Endodermal cell (in vitro differentiated cells): ENCODE measurements around the gene PREX1. TPM values are rescaled to one million over a fixed set of nuclear protein-coding genes. Genes with fewer than 3 reads are reported as not detected.

Experiments used
- DNase-seq: peaks from one replicate; pipeline ENCODE4 v3.0.0-alpha.2; 2017
- H3K27ac ChIP-seq: 2 replicates; pipeline ENCODE4 v1.5.1; 2013; ENCODE audit warnings: mild to moderate bottlenecking, low read depth, low read length, moderate library complexity
- H3K27me3 ChIP-seq: 2 replicates; pipeline ENCODE4 v1.6.1; 2013; ENCODE audit warnings: mild to moderate bottlenecking, low read length, moderate library complexity; ENCODE audit not compliant: insufficient read depth, control insufficient read depth, poor library complexity, severe bottlenecking
- H3K36me3 ChIP-seq: 2 replicates; pipeline ENCODE4 v1.7.0; 2013; ENCODE audit warnings: mild to moderate bottlenecking, low read length, moderate library complexity; ENCODE audit not compliant: control insufficient read depth, insufficient read depth
- H3K4me1 ChIP-seq: one replicate; pipeline ENCODE4 v1.7.0; 2013; ENCODE audit warnings: low read length; ENCODE audit not compliant: control insufficient read depth, insufficient read depth
- H3K4me3 ChIP-seq: 2 replicates; pipeline ENCODE4 v1.5.1; 2013; ENCODE audit warnings: mild to moderate bottlenecking, low read length, moderate library complexity
- H3K9ac ChIP-seq: 2 replicates; pipeline ENCODE4 v1.6.1; 2013; ENCODE audit warnings: mild to moderate bottlenecking, low read length, moderate library complexity; ENCODE audit not compliant: poor library complexity, severe bottlenecking; ENCODE audit errors: extremely low read depth
- H3K9me3 ChIP-seq: 2 replicates; pipeline ENCODE4 v1.6.1; 2013; ENCODE audit warnings: mild to moderate bottlenecking, low read length, moderate library complexity; ENCODE audit not compliant: control insufficient read depth
- H3K27ac Mint-ChIP-seq: 2 replicates; pipeline ENCODE4 v1.8.0; 2020; ENCODE audit warnings: mixed read lengths
- H3K27me3 Mint-ChIP-seq: 2 replicates; pipeline ENCODE4 v1.8.0; 2021; ENCODE audit warnings: mild to moderate bottlenecking, mixed read lengths; ENCODE audit not compliant: insufficient read depth
- H3K36me3 Mint-ChIP-seq: 2 replicates; pipeline ENCODE4 v1.8.0; 2020; ENCODE audit warnings: low read depth, mixed read lengths
- H3K4me1 Mint-ChIP-seq: 2 replicates; pipeline ENCODE4 v1.8.0; 2020; ENCODE audit warnings: mixed read lengths
- H3K4me3 Mint-ChIP-seq: 2 replicates; pipeline ENCODE4 v1.8.0; 2020; ENCODE audit warnings: mild to moderate bottlenecking, moderate library complexity, mixed read lengths
- H3K9me3 Mint-ChIP-seq: 2 replicates; pipeline ENCODE4 v1.8.0; 2020; ENCODE audit warnings: mild to moderate bottlenecking, mixed read lengths
- WGBS, 2 experiments: methylation state at CpG; one replicate each; pipeline versions ENCODE4 v1.1.5 to v1.1.7; 2013; ENCODE audit warnings: missing lambda C conversion rate in 2 of 2, mixed read lengths in 1 of 2; ENCODE audit not compliant: insufficient coverage in 1 of 2, insufficient read length in 1 of 2; 5-methylcytosine and 5-hydroxymethylcytosine counted together
- total RNA-seq, 2 donors: library from RNA; stranded (reverse); fragmentation: NEBNext Ultra II Directional in 1 of 2; extraction: Animal tissue kit (Norgen Biotek cat#: 25700) in 1 of 2; gene quantifications; 2 replicates in 1 of 2; 3 replicates in 1 of 2; pipeline ENCODE4 v1.2.1, GENCODE V29; 2021
- TF ChIP-seq, protein P1 (sequence below): fragments of 200-600 bp; sonication (generic); conservative IDR thresholded peaks from 2 replicates; pipeline ENCODE4 v1.5.0; 2021; ENCODE audit warnings: antibody characterized with exemption, mild to moderate bottlenecking

The PREX1 gene
- total RNA-seq, 2 donors from 2014 or later = 65.3 to 70.5 TPM

- Histone ChIP-seq H3K36me3 (peaks cover 73% of the 10 kb centered on the region), H3K9me3 (no peaks in the 10 kb centered on the region), H3K4me3 (no peak overlapping the region), H3K9ac (no peak overlapping the region), H3K4me1 (no peaks in the 10 kb centered on the region), H3K27ac (no peak overlapping the region), H3K27me3 (no peaks in the 10 kb centered on the region)
- Mint-ChIP-seq H3K9me3 (no peaks in the 10 kb centered on the region), H3K27me3 (no peaks in the 10 kb centered on the region), H3K27ac (no peak overlapping the region), H3K4me3 (no peak overlapping the region), H3K4me1 (peaks cover 9% of the 10 kb centered on the region), H3K36me3 (peaks cover 61% of the 10 kb centered on the region)
- WGBS, 2 experiments = 97 to 98% methylated on average over 10 to 18 of the region's 18 CpGs
- TF ChIP-seq, protein P1, sequence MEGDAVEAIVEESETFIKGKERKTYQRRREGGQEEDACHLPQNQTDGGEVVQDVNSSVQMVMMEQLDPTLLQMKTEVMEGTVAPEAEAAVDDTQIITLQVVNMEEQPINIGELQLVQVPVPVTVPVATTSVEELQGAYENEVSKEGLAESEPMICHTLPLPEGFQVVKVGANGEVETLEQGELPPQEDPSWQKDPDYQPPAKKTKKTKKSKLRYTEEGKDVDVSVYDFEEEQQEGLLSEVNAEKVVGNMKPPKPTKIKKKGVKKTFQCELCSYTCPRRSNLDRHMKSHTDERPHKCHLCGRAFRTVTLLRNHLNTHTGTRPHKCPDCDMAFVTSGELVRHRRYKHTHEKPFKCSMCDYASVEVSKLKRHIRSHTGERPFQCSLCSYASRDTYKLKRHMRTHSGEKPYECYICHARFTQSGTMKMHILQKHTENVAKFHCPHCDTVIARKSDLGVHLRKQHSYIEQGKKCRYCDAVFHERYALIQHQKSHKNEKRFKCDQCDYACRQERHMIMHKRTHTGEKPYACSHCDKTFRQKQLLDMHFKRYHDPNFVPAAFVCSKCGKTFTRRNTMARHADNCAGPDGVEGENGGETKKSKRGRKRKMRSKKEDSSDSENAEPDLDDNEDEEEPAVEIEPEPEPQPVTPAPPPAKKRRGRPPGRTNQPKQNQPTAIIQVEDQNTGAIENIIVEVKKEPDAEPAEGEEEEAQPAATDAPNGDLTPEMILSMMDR = no peak
- no peak for DNase-seq
These were observed 136.9 kb downstream of the PREX1 start for GRCh38 chr20:48690888-48691287.

DNA sequence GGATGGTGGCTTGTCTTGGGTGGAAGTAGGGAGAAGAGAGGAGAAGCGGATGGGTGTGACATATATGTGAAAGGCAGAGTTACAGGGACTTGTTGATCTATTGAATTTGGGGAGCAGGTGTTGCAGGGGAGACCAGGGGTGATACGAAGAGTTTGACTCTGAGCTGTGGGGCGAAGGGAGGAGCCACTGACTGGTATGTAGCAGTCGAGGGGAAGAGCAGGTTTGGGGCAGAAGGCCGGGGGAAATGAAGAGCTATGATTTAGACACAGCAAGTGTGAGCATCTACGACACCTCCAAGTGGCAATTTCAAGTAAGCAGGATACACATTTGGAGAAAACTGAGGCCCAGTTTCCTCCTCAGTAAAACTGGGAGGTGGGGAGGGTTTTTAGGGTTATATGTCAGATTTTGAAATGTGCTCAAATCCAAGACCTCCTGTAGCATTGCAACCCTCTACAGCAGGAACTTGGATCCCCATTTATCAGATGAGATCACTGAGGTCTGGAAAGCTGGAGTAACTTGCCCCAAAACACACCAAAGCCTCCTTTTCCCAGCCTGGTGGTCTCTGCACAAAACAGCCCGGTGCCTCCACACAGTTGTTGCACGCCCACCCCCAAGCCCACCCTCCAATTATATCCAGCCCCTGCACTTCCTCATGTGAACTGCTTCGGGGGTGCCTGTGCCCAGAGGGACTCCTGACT lies 137.8 kb downstream of the PREX1 start:
- H3K9me3 ChIP-seq = no peaks in the 10 kb centered on the region
- H3K4me1 Mint-ChIP-seq = peaks cover 9% of the 10 kb centered on the region
- H3K9me3 Mint-ChIP-seq = no peaks in the 10 kb centered on the region
- H3K4me3 Mint-ChIP-seq = no peak overlapping the region
- no peak overlapping the region for H3K9ac ChIP-seq
- peaks cover 74% of the 10 kb centered on the region for H3K36me3 ChIP-seq
- H3K4me1 ChIP-seq = no peaks in the 10 kb centered on the region
- no peak overlapping the region for H3K27ac ChIP-seq
- H3K4me3 ChIP-seq = no peak overlapping the region
- H3K27me3 ChIP-seq = no peaks in the 10 kb centered on the region
- WGBS, 2 experiments = 89 to 98% methylated on average over 5 to 9 of the region's 9 CpGs
- DNase-seq = no peak
- TF ChIP-seq, protein P1 = no peak
- H3K36me3 Mint-ChIP-seq = peaks cover 65% of the 10 kb centered on the region
- no peaks in the 10 kb centered on the region for H3K27me3 Mint-ChIP-seq
- no peak overlapping the region for H3K27ac Mint-ChIP-seq

- no peak for DNase-seq
- Mint-ChIP-seq H3K4me1 (peaks cover 15% of the 10 kb centered on the region), H3K27ac (no peak overlapping the region), H3K36me3 (peaks cover 67% of the 10 kb centered on the region), H3K9me3 (no peaks in the 10 kb centered on the region), H3K4me3 (no peak overlapping the region), H3K27me3 (no peaks in the 10 kb centered on the region)
- Histone ChIP-seq H3K27me3 (no peaks in the 10 kb centered on the region), H3K4me1 (no peaks in the 10 kb centered on the region), H3K9ac (no peak overlapping the region), H3K36me3 (peaks cover 74% of the 10 kb centered on the region), H3K9me3 (no peaks in the 10 kb centered on the region), H3K4me3 (no peak overlapping the region), H3K27ac (no peak overlapping the region)
- 82 to 90% methylated on average over 4 to 8 of the region's 8 CpGs for WGBS, 2 experiments
- TF ChIP-seq, protein P1 = no peak
These were observed 138.4 kb downstream of the PREX1 start for GRCh38 chr20:48689388-48689787.
